Parathyroid adenoma (tissue), 2 donors: ENCODE measurements around the gene DCAF15.

Experiments
- H2AFZ ChIP-seq: fragments of 300-600 bp; sonication (generic); one replicate; pipeline ENCODE4 v1.7.0; 2017; ENCODE audit warnings: antibody characterized with exemption, mild to moderate bottlenecking
- H3K27ac ChIP-seq: fragments of 300-600 bp; sonication (generic); one replicate; pipeline ENCODE4 v1.7.0; 2017
- H3K27me3 ChIP-seq: fragments of 300-600 bp; sonication (generic); one replicate; pipeline ENCODE4 v1.7.0; 2017; ENCODE audit warnings: low read length; ENCODE audit not compliant: control insufficient read depth, insufficient read depth
- H3K36me3 ChIP-seq: fragments of 300-600 bp; sonication (generic); one replicate; pipeline ENCODE4 v1.7.0; 2017; ENCODE audit warnings: low read length; ENCODE audit not compliant: control insufficient read depth, insufficient read depth
- H3K4me1 ChIP-seq: fragments of 300-600 bp; sonication (generic); one replicate; pipeline ENCODE4 v1.7.0; 2017; ENCODE audit warnings: control low read depth
- H3K4me2 ChIP-seq: fragments of 300-600 bp; sonication (generic); one replicate; pipeline ENCODE4 v1.7.0; 2017; ENCODE audit warnings: low read length
- H3K4me3 ChIP-seq: fragments of 300-600 bp; sonication (generic); one replicate; pipeline ENCODE4 v1.7.0; 2017; ENCODE audit warnings: low read depth, low read length
- H3K79me2 ChIP-seq: fragments of 300-600 bp; sonication (generic); one replicate; pipeline ENCODE4 v1.7.0; 2017; ENCODE audit warnings: control low read depth
- H3K9ac ChIP-seq: fragments of 300-600 bp; sonication (generic); one replicate; pipeline ENCODE4 v1.7.0; 2017; ENCODE audit warnings: mild to moderate bottlenecking
- H3K9me3 ChIP-seq: fragments of 300-600 bp; sonication (generic); one replicate; pipeline ENCODE4 v1.7.0; 2017; ENCODE audit warnings: low read length; ENCODE audit not compliant: control insufficient read depth
- TF ChIP-seq, protein P1 (sequence below): fragments of 300-600 bp; sonication (generic); IDR thresholded peaks from one replicate; pipeline ENCODE4 v1.7.0; 2017; ENCODE audit warnings: antibody characterized with exemption, mild to moderate bottlenecking
- donor health status: primary hyperparathyroidism.

DCAF15 gene

DNA sequence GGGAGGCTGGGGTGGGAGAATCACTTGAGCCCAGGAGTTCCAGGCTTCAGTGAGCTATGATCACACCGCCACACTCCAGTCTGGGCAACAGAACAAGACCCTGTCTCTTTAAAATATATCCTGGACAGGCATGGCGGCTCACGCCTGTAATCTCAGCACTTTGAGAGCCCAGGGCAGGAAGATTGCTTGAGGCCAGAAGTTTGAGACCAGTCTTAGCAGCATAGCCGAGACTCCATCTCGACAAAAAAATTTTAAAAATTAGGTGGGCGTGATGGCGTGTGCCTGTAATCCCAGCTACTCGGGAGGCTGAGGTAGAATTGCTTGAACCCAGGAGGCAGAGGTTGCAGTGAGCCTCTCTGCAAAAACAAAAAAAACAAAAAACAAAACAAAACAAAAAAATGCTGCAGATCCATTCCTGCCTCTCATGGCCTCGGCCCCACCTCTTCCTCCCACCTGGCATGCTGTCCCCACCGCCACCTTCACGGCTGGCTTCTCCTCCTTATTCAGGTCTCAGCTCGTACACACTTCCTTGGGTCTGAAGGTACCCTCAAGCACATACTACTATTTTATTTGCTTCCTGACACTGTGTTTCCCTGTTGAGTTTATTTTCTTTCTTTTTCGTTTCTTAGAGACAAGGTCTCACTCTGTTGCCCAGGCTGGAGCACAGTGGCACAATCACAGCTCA, 48.5 kb downstream of the DCAF15 start:
- Histone ChIP-seq H3K4me1 (peaks cover 44% of the 10 kb centered on the region), H3K36me3 (no peaks in the 10 kb centered on the region), H3K9me3 (no peaks in the 10 kb centered on the region), H3K79me2 (peaks cover 47% of the 10 kb centered on the region), H3K9ac (no peak overlapping the region), H3K27ac (peak overlapping the region; percentile 92), H2AFZ (no peak overlapping the region), H3K4me2 (no peak overlapping the region), H3K4me3 (no peak overlapping the region), H3K27me3 (no peaks in the 10 kb centered on the region)
- TF ChIP-seq, protein P1, sequence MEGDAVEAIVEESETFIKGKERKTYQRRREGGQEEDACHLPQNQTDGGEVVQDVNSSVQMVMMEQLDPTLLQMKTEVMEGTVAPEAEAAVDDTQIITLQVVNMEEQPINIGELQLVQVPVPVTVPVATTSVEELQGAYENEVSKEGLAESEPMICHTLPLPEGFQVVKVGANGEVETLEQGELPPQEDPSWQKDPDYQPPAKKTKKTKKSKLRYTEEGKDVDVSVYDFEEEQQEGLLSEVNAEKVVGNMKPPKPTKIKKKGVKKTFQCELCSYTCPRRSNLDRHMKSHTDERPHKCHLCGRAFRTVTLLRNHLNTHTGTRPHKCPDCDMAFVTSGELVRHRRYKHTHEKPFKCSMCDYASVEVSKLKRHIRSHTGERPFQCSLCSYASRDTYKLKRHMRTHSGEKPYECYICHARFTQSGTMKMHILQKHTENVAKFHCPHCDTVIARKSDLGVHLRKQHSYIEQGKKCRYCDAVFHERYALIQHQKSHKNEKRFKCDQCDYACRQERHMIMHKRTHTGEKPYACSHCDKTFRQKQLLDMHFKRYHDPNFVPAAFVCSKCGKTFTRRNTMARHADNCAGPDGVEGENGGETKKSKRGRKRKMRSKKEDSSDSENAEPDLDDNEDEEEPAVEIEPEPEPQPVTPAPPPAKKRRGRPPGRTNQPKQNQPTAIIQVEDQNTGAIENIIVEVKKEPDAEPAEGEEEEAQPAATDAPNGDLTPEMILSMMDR: no peak

DNA sequence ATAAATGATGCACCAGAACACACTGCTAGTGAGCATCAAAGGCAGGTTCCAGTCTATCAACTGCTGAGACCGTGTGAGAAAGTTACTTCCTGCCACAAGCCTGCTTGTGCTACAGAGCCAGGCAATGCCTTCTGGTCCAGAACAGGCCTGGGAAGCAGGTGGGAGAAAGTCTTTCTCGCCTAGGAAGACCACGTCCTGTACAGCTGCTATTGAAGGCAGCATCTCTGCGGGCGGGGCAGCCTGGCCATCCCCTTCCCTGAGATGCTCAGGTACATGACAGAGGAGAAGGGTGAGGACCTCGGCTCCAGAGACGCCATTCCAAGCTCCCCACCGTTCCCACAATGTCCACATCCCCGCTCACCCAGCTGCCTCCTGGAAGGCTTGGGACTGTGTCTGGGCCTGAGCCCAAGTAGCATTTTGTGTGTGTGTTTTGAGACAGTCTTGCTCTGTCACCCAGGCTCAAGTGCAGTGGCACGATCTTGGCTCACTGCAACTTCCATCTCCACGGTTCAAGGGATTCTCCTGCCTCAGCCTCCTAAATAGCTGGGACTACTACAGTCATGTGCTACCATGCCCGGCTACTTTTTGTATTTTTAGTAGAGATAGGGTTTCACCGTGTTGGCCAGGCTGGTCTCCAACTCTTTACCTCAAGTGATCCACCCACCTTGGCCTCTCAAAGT, 50.4 kb downstream of the DCAF15 start:
- TF ChIP-seq, protein P1: no peak
- H3K27me3 ChIP-seq: no peaks in the 10 kb centered on the region
- H3K9me3 ChIP-seq: no peaks in the 10 kb centered on the region
- no peaks in the 10 kb centered on the region for H3K36me3 ChIP-seq
- peak overlapping the region; percentile 92 for H3K27ac ChIP-seq
- no peak overlapping the region for H3K9ac ChIP-seq
- H3K4me1 ChIP-seq: peaks cover 44% of the 10 kb centered on the region
- no peak overlapping the region for H3K4me3 ChIP-seq
- peaks cover 32% of the 10 kb centered on the region for H3K79me2 ChIP-seq
- H2AFZ ChIP-seq: peak overlapping the region; percentile 51
- peak overlapping the region; percentile 52 for H3K4me2 ChIP-seq

DNA sequence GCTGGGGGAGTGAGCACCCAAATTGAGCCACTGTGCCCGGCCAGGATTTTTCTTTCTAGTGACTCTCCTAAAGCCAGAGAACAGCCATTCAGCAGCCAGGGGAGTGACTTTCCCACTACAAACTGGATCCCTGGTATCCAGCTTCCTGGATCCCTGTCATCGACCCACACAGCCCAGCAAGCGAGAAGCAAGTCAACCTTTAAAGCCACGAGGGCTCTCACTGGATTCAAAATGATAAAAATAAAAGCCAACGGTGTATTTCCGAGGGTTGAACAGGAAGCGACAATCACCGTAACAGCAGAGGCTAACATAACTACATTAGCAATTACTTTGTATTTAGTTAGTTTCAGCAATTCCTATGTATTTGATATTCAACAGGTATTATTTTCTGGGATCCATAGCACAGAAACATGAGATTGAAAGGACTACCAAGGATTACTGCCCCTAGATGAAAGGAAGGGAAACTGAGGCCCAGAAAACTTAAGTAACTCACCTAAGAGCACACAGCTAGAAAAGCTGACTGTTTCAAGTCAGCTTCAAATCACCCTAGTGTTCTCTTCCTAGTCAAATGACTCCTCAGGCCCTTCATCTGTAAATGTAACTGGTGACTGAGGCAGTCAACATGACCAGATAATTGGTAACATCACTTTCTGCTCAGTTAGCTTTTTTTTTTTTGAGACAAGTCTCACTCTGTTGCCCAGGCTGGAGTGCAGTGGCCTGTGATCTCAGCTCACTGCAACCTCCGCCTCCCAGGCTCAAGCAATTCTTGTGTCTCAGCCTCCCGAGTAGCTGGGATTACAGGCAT, 51.1 kb downstream of the DCAF15 start:
- H2AFZ ChIP-seq: peak overlapping the region; percentile 51
- peak overlapping the region; percentile 1 for H3K4me3 ChIP-seq
- peaks cover 44% of the 10 kb centered on the region for H3K4me1 ChIP-seq
- H3K79me2 ChIP-seq: peaks cover 32% of the 10 kb centered on the region
- no peaks in the 10 kb centered on the region for H3K9me3 ChIP-seq
- no peak overlapping the region for H3K9ac ChIP-seq
- H3K27ac ChIP-seq: peak overlapping the region; percentile 92
- H3K36me3 ChIP-seq: no peaks in the 10 kb centered on the region
- H3K4me2 ChIP-seq: peak overlapping the region; percentile 52
- TF ChIP-seq, protein P1: no peak
- no peaks in the 10 kb centered on the region for H3K27me3 ChIP-seq

DNA sequence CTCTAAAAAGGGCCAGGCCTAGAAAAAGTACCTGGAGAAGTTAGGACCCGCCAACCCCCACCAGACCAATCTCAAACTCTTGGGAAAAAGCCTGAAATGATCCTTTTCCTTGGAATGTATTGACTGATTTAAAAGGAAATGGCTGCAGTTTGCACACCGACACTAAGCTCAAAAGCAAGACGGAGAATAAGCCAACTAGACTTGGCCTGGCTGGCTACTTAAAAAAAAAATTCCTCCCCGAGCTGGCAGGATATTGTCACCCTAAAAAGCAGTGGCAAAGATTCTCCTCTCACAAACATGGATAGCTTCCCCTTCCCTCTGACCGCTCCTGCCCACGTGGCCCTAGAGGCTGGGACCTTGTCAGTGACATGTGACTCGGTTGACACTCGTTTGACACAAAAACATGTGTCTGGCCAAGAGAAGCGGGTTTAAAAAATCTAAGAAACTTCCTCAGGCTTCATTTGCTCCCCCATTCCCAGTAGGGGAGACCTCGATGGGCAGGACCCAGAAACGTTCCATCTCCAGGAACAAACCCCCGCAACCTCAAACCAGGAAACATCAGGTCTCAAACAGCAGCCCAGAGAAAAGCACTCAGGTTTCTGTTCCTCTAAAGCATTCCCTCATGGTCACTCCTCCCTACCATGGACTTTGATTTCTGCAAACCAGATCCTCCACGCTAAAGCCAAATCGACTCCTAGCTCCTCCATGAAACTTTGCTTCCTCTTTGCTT, 52.5 kb downstream of the DCAF15 start:
- H3K4me2 ChIP-seq: peak overlapping the region; percentile 32
- H3K27me3 ChIP-seq: no peaks in the 10 kb centered on the region
- peak overlapping the region; percentile 45 for H3K4me3 ChIP-seq
- peak overlapping the region; percentile 92 for H3K27ac ChIP-seq
- H3K79me2 ChIP-seq: peaks cover 19% of the 10 kb centered on the region
- TF ChIP-seq, protein P1: no peak
- H3K36me3 ChIP-seq: no peaks in the 10 kb centered on the region
- H3K9ac ChIP-seq: no peak overlapping the region
- H2AFZ ChIP-seq: peak overlapping the region; percentile 10
- peaks cover 44% of the 10 kb centered on the region for H3K4me1 ChIP-seq
- H3K9me3 ChIP-seq: no peaks in the 10 kb centered on the region
